ENCODE data around the gene YES1.

- TF ChIP-seq CTCF (IDR thresholded peaks at IDR 0.05; ENCODE audit: control extremely low read depth in 1 of 3, insufficient read depth in 1 of 3, low read depth in 1 of 3, low read length in 3 of 3) (no peak), BRCA1 (IDR thresholded peaks at IDR 0.05; ENCODE audit: low read depth, low read length) (no peak), SIN3A (conservative IDR thresholded peaks at IDR 0.05 in 1 of 2, IDR thresholded peaks at IDR 0.05 in 1 of 2; ENCODE audit: low read depth in 1 of 2, low read length in 2 of 2) (no peak), JUN (IDR thresholded peaks at IDR 0.05; ENCODE audit: low read depth, low read length) (no peak), POLR2A (IDR thresholded peaks at IDR 0.05; ENCODE audit: control extremely low read depth in 1 of 2, low read depth in 2 of 2, low read length in 2 of 2) (no peak)
These were observed 41.4 kb upstream of the YES1 start for GRCh38 chr18:853471-853870.
